T-helper 22 cell (primary cell): ENCODE measurements around the gene LRRC71.

Experiments
- DNase-seq: peaks from one replicate; pipeline ENCODE4 v3.0.0-alpha.2; 2020; ENCODE audit warnings: low read depth

Gene LRRC71

GRCh38 chr1:156892190-156893047 lies 28.0 kb upstream of the LRRC71 start:
- peak; percentile 64 for DNase-seq

- DNase-seq, result no peak
Observed at GRCh38 chr1:156893048-156893953, 27.1 kb upstream of the LRRC71 start, which contains the start of gene PEAR1. PEAR1 (plus strand) TSS chr1:156893718; CDS start chr1:156903927, 10,209 bp downstream.

- DNase-seq, result no peak
Observed at GRCh38 chr1:156894001-156894400, 26.4 kb upstream of the LRRC71 start.

GRCh38 chr1:156894711-156895454 lies 25.5 kb upstream of the LRRC71 start:
- DNase-seq, result no peak

- DNase-seq, result no peak
Observed at GRCh38 chr1:156895455-156895812, 25.0 kb upstream of the LRRC71 start.

- no peak for DNase-seq
Observed at GRCh38 chr1:156895927-156896326, 24.5 kb upstream of the LRRC71 start.

GRCh38 chr1:156896490-156897033 lies 23.9 kb upstream of the LRRC71 start:
- DNase-seq, result no peak

GRCh38 chr1:156897078-156897825 lies 23.2 kb upstream of the LRRC71 start:
- no peak for DNase-seq

GRCh38 chr1:156898161-156898566 lies 22.3 kb upstream of the LRRC71 start:
- no peak for DNase-seq

GRCh38 chr1:156898971-156899664 lies 21.3 kb upstream of the LRRC71 start:
- DNase-seq, result no peak

- DNase-seq, result no peak
Observed at GRCh38 chr1:156899956-156900718, 20.3 kb upstream of the LRRC71 start.

GRCh38 chr1:156900896-156901589 lies 19.4 kb upstream of the LRRC71 start:
- no peak for DNase-seq

GRCh38 chr1:156901590-156901900 lies 18.9 kb upstream of the LRRC71 start:
- no peak for DNase-seq

- no peak for DNase-seq
Observed at GRCh38 chr1:156901966-156902915, 18.2 kb upstream of the LRRC71 start.

- no peak for DNase-seq
Observed at GRCh38 chr1:156903328-156904091, 16.9 kb upstream of the LRRC71 start.

- no peak for DNase-seq
Observed at GRCh38 chr1:156904187-156904959, 16.1 kb upstream of the LRRC71 start.

GRCh38 chr1:156905176-156905575 lies 15.3 kb upstream of the LRRC71 start:
- DNase-seq, result no peak
